HG02623 (cell line): ENCODE results near the gene CHST1.

Experiments used
- ATAC-seq: cut with Tn5 transposase; IDR thresholded peaks from one replicate; pipeline ENCODE4 v1.9.1; 2021; ENCODE audit warnings: moderate library complexity; ENCODE audit not compliant: unreplicated experiment

Gene CHST1, protein sequence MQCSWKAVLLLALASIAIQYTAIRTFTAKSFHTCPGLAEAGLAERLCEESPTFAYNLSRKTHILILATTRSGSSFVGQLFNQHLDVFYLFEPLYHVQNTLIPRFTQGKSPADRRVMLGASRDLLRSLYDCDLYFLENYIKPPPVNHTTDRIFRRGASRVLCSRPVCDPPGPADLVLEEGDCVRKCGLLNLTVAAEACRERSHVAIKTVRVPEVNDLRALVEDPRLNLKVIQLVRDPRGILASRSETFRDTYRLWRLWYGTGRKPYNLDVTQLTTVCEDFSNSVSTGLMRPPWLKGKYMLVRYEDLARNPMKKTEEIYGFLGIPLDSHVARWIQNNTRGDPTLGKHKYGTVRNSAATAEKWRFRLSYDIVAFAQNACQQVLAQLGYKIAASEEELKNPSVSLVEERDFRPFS

GRCh38 chr11:45665206-45665932 is at the start of gene CHST1:
CHST1 (minus strand) TSS chr11:45665622; CDS start chr11:45650923, 14,699 bp downstream.
- ATAC-seq, result no peak

GRCh38 chr11:45713573-45713972 is 48.2 kb upstream of the CHST1 start:
- no peak for ATAC-seq

GRCh38 chr11:45710561-45710960 is 45.1 kb upstream of the CHST1 start:
- ATAC-seq, result no peak

DNA sequence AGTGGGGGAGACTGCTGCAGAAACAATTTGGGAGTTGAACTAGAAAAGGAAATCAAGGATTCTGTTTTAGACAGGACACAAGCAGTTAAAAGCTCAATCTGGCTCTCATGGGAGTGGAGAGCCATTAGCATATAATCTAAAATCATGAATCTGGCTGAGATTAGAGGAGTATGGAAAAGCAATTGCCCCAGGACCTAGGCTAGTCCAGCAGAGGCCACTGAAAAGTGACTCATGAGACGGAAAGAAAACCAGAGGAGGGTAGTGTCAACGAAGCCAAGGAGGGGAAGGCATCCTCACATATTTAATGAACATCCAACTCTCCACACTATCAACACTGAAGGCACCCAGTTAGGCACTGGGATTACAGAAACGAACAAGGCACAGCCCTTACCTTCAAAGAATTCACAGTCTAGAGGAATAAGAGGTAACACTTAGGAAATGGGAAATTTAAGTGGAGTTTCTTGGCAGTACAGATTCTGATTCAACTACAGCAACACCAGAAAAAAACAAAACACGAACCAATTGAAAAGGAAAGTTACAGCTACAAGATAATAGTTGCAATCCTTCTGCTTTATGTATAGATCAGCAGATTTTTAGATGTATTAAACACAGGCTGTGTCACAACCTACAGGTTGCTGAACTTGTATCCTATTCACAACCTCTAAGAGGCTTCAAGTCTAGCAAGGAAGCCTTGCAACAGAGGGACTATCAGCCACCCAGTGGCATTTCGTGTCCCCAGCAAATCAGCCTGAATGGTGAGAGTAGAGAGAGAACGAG is 43.7 kb upstream of the CHST1 start:
- no peak for ATAC-seq

- no peak for ATAC-seq
Observed at GRCh38 chr11:45704635-45705034, 39.2 kb upstream of the CHST1 start.

DNA sequence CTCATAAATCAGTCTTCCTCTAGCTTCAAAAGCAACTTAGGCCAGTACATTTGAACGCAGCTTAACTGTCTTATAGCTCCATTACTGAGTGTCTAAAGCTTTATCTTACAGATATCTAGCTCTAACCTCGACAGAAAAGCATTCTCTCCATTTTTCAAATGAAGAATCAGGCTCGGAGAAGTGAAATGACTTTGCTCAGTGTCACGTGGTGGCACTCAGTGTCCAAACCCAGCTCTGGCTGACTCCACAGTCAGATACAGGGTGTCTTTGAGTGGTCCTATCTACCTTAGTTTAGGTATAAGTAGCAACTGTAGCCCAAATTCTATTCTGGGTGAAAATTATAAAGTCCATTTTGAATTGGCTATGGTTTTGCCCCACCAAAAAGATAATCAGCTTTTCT is 38.7 kb upstream of the CHST1 start:
- no peak for ATAC-seq

- no peak for ATAC-seq
Observed at GRCh38 chr11:45702511-45702910, 37.1 kb upstream of the CHST1 start.

GRCh38 chr11:45698777-45699497 is 33.5 kb upstream of the CHST1 start:
- no peak for ATAC-seq

DNA sequence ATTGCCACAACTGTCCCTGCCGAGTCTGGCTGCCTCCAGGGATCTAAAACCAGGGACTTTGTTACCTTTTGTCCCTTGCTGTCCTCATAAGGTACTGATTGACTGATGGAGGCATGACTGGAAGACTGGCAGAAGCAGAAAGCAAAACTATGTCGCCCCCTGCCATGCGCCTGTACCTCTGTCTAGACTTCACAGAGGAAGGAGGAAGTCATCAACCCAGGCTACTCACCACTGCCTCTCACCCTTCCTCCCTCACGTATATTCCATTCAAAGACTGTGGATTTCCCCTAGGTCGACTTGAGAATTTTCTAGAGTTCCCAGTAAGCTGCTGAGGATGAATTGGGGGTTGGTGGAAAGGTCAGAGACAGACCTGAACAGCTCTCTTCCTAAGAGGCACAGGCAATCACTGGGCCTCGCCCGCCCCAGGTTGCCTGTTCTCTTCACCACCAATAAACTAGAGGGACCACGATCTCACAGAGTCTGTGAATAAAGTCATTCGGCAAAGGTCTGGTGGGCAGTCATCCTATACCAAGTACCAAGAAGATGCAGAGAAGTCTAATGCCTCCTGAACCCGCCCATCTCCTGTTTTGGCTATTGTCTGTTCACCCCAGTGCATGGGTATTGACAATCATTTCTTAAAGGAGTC is 27.5 kb upstream of the CHST1 start:
- no peak for ATAC-seq

GRCh38 chr11:45688472-45689033 is 23.1 kb upstream of the CHST1 start:
- no peak for ATAC-seq

- no peak for ATAC-seq
Observed at GRCh38 chr11:45687836-45688235, 22.4 kb upstream of the CHST1 start.

GRCh38 chr11:45685964-45686537 is 20.6 kb upstream of the CHST1 start:
- ATAC-seq, result no peak

- no peak for ATAC-seq
Observed at GRCh38 chr11:45684440-45684839, 19.0 kb upstream of the CHST1 start.

GRCh38 chr11:45683271-45684058 is 18.0 kb upstream of the CHST1 start:
- no peak for ATAC-seq

GRCh38 chr11:45679806-45680205 is 14.4 kb upstream of the CHST1 start:
- no peak for ATAC-seq

- ATAC-seq, result no peak
Observed at GRCh38 chr11:45678976-45679375, 13.6 kb upstream of the CHST1 start.

GRCh38 chr11:45677770-45678512 is 12.5 kb upstream of the CHST1 start:
- ATAC-seq, result no peak

DNA sequence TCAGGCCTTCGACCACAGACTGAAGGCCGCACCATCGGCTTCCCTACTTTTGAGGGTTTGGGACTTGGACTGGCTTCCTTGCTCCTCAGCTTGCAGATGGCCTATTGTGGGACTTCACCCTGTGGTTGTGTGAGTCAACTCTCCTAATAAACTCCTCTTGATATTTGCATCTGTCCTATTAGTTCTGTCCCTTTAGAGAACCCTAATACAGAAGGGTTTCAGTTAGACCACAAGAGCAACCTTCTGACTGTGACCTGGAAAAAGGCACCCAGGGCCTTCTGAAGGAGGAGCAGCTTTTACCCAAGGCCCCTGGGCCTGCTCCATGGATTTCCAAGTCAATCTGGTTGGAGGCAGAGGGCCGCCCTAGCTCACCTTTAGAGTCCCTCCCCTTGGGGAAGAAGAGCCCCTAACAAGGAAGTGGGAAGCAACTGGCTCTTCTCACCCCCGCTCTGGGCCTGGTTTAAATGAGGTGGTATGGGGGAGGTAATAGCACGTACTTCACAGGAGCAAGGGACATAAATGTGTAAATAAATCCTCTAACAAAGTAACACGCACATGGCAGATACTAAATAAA is 11.2 kb upstream of the CHST1 start:
- peak; percentile 82 for ATAC-seq
